HG03103 (cell line): ENCODE data around the gene FOXK1.
A peak's percentile ranks its signal among the peaks of the same experiment; 100 is the strongest.

Source experiments
- ATAC-seq: cut with Tn5 transposase; IDR thresholded peaks from one replicate; pipeline ENCODE4 v1.9.1; 2021; ENCODE audit warnings: low read depth; ENCODE audit not compliant: unreplicated experiment

FOXK1 gene

GRCh38 chr7:4694305-4694704 lies 12.2 kb downstream of the FOXK1 start:
- no peak for ATAC-seq

GRCh38 chr7:4698707-4699275 lies 16.7 kb downstream of the FOXK1 start:
- no peak for ATAC-seq

GRCh38 chr7:4699841-4700240 lies 17.7 kb downstream of the FOXK1 start:
- no peak for ATAC-seq

GRCh38 chr7:4700577-4701235 lies 18.6 kb downstream of the FOXK1 start:
- no peak for ATAC-seq

DNA sequence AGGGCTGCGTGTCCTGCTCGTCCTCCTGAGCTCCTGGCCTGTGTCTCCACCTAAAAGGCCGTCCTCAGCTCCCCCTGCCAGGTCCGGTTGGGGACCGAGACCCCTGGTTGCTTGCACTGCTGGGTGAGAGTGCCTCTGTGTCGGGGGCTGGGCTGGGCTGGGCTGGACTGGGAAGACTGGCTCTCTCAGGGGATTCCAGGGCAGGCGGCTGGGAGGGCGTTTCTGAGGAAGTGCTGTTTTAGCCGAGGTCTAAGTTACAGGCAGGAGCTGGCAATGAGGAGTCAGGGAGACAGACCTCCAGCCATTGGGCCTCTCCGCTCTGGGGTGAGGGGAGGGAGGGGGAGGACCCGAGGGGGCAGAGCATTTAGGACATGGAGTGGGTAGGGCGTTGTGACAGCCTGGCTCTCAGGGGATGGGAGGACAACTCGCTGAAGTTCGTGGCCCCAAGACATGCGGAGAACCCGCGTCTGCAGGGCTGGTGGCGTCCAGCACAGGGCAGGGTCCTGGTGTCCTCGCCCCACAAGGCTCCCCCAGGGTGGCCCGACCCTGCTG lies 20.9 kb downstream of the FOXK1 start:
- no peak for ATAC-seq

DNA sequence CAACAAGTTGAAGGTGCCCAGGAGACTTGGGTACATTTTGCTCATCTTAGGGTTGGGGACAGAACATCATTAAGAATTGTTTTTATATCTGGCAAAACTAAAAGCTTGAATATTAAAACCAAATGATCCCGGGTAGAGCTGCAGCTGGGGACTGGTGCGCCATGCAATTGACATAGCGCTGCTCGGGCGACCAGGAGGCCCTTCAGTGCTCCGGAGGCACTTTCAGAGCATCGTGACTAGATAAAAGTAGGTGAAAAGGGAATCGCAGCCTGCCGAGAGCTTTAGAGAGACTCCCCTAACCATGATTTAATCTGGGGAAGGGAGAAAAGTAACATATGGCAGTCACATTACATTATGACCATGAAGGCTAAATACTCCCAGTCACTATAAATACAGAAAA lies 21.4 kb downstream of the FOXK1 start:
- no peak for ATAC-seq

DNA sequence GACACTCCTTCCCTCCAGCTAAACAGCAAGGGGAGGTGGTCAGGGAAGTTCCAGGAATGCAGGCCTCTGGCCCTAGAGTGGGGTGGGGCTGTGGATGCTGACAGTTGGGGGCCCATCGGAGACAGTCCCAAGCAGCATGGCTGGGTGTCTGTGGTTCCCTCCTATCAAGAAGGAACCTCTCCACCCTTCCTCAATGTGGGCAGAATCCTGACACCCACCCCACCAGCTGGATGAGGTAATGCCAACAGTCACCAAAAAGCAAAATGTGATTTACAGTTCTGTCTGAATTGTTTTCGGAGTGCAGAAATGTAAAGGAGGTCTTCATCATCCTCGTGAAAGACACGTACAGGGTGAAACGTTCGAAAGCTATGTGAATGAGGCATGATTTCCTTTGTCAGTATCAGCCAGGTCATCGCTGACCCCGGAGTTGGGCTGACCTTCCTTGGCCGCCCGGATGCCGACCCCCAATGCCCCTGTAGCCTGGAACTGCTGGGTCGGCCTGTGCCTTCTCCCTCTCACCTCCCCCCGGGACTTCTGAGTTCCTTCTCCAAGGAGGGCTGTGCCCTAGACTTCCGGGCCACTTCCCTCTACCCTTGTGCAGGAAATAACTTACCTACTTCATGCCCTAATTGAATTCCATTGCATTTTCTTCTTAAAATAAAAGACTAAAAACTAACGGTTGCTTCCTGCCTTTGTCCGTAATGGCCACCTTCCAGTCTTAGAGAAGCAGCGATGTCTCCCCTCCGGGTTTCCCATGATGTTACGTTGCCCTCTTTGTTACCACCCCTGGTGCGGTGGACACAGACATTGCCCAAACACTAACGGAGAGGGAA lies 24.5 kb downstream of the FOXK1 start:
- no peak for ATAC-seq

DNA sequence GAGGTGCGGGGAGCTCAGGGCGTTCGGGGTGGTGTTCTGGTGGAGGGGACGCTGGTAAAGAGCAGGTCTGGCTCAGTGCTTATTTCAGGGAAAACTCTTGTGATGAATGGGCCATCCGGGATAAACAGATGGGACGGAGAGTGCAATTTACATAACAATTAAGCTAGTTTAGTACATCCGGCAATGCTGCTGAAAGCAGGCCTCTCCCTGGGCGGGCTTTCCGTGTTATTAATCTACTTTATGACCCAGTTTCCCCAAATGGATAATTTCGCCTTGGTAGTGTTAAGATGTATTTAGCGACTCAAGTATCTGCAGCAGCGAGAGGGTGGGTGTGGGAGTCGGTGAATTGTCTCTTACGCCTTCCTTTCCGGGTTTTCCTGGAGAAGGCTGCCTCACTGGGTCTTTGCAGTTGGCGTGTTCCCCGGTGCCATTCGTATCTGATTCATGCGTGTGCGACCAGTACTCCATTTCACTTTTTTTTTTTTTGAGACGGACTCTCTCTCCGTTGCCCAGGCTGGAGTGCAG lies 25.2 kb downstream of the FOXK1 start:
- no peak for ATAC-seq

- no peak for ATAC-seq
These were observed 25.9 kb downstream of the FOXK1 start for GRCh38 chr7:4707980-4708411.

DNA sequence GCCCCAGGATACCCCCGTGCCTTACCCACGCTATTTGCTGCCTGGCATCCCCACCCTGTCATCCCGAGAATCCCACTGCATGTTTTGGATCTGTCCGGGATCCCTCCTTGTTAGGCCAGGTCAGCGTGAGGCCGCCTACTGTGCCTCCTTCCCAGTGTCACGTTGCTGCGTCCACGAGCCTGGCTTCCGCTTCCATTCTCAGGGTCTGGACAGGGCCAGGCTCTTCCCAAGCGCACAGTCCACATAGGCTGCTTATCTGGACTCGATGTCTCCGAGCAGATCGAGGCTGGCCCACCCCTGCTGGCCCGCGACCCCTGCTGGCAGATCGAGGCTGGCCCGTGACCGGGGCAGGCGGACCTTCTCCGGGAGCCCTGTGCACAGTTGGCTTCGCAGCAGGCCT lies 27.1 kb downstream of the FOXK1 start:
- ATAC-seq, result no peak

DNA sequence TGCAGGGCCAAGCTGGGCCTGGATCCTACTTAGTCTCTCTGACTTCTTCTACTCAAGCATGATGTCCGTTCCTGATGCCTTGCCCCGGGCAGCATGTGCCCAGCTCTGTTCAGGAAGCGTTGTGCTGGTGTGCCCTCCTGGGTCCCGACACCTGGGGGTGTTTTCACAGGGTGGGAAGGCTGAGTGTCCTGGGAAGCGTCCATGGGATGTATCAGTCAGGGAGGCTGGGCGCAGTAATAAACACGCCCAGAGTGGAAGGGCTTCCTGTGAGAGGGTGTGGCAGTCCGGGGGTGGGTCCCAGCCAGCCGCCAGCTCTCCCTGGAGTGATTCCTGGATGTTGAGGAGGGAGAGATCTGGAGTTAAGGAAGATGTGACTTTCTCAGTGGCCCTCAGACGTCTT lies 29.0 kb downstream of the FOXK1 start:
- no peak for ATAC-seq

- ATAC-seq, result no peak
These were observed 29.5 kb downstream of the FOXK1 start for GRCh38 chr7:4711634-4712033.

- peak; percentile 47 for ATAC-seq
These were observed 30.4 kb downstream of the FOXK1 start for GRCh38 chr7:4712281-4713182.

DNA sequence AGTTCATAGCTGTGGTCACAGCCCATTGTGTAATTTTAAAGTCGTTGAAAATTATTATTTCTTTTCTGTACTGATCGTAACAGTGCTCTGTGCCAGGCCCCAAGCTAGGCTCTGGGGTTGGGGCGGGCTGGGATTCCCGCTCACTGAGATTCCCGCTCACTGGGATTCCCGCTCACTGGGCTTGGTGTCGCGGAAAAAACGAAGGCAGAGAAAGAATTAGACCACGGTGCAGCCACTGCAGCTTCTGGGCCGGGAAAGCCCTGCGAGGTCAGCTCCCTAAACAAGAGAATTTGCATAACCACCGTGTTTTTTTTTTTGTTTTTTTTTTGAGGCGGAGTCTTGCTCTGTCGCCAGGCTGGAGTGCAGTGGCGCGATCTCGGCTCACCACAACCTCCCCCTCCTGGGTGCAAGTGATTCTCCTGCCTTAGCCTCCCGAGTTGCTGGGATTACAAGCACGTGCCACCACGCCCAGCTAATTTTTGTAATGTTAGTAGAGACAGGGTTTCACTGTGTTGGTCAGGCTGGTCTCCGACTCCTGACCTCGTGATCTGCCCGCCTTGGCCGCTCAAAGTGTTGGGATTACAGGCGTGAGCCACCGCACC lies 31.2 kb downstream of the FOXK1 start:
- ATAC-seq, result peak; percentile 56

DNA sequence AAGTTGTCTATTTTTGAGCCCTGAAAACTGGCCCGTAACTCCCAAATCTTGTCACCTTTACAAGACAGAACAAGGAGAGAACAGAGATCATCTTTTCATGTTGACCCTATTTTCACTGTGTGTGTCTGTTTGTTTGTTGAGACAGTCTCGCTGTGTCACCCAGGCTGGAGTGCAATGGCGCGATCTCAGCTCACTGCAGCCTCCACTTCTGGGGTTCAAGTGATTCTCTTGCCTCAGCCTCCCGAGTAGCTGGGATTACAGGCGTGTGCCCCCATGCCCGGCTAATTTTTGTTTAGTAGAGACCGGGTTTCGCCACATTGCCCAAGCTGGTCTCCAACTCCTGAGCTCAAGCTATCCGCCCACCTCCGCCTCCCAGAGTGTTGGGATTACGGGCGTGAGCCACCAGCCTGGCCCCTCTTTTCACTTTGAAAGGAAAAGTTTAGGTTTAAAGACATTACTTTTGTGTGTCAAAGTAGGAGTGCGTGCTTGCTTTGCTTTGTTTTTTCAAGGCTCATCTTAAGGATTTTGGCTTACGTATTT lies 32.1 kb downstream of the FOXK1 start:
- no peak for ATAC-seq

- ATAC-seq, result no peak
These were observed 32.8 kb downstream of the FOXK1 start for GRCh38 chr7:4714767-4715409.

DNA sequence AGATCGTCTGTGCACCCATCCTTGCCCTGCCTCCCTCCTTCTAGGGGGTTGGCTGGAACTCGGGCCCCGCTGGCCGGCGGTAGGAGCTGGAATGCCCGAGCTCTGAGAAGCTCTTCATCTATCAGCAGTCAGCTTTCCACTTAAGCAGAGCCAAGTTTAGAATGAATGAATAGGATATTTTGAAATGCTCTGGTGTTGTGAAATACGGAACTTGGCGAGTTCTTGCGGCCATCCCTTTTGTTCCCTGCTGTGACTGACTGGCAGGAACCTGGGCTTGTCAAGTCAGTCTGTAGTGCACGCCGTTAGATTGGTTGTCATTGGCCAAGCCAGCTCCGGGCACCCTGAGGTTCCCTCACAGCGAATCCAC lies 33.3 kb downstream of the FOXK1 start:
- no peak for ATAC-seq

- ATAC-seq, result no peak
These were observed 35.1 kb downstream of the FOXK1 start for GRCh38 chr7:4716946-4717795.
